Liver (tissue), 9 donors: ENCODE measurements around the gene SIK2. TPM values are rescaled to one million over a fixed set of nuclear protein-coding genes. Genes with fewer than 3 reads are reported as not detected.

Source experiments
- DNase-seq: peaks from one replicate; pipeline ENCODE4 v3.0.0-alpha.2; 2017; ENCODE audit warnings: low spot score
- H3K27ac ChIP-seq, 2 donors: one replicate each; pipeline ENCODE4 v1.7.0; 2013; ENCODE audit warnings: inconsistent platforms in 2 of 2, low read length in 2 of 2, control low read depth in 1 of 2, low read depth in 1 of 2, mild to moderate bottlenecking in 1 of 2
- H3K27me3 ChIP-seq, 4 donors: one replicate each; pipeline versions ENCODE4 v1.6.1 to v1.7.0; 2013; ENCODE audit warnings: low read length in 3 of 4, inconsistent platforms in 1 of 4, mild to moderate bottlenecking in 1 of 4, moderate library complexity in 1 of 4; ENCODE audit not compliant: control insufficient read depth in 4 of 4, insufficient read depth in 4 of 4
- H3K36me3 ChIP-seq, 4 donors: one replicate each; pipeline versions ENCODE4 v1.6.1 to v1.7.0; 2013; ENCODE audit warnings: low read length in 3 of 4, mild to moderate bottlenecking in 3 of 4, low read depth in 1 of 4, moderate library complexity in 1 of 4; ENCODE audit not compliant: control insufficient read depth in 4 of 4, insufficient read depth in 3 of 4
- H3K4me1 ChIP-seq, 4 donors: one replicate each; pipeline versions ENCODE4 v1.6.1 to v1.7.0; 2013; ENCODE audit warnings: low read length in 3 of 4, mild to moderate bottlenecking in 3 of 4, moderate library complexity in 1 of 4; ENCODE audit not compliant: control insufficient read depth in 4 of 4, insufficient read depth in 4 of 4
- H3K4me3 ChIP-seq, 3 donors: one replicate each; pipeline versions ENCODE4 v1.6.1 to v1.7.0; 2013; ENCODE audit warnings: low read length in 3 of 3, control low read depth in 1 of 3, low read depth in 1 of 3, mild to moderate bottlenecking in 1 of 3
- H3K9ac ChIP-seq, 2 donors: one replicate each; pipeline ENCODE4 v1.7.0; 2013; ENCODE audit warnings: low read length in 2 of 2, mild to moderate bottlenecking in 2 of 2, moderate library complexity in 2 of 2, control low read depth in 1 of 2, low read depth in 1 of 2
- H3K9me3 ChIP-seq, 4 donors: one replicate each; pipeline versions ENCODE4 v1.6.1 to v1.7.0; 2013; ENCODE audit warnings: low read length in 3 of 4; ENCODE audit not compliant: control insufficient read depth in 4 of 4
- CTCF ChIP-seq: fragments of 150-350 bp; IDR thresholded peaks from 2 replicates; pipeline ENCODE4 v1.5.1; 2017; ENCODE audit warnings: improper control_type of control experiment, low read depth, low read length; ENCODE audit not compliant: missing input control
- EGR1 ChIP-seq, 2 donors: IDR thresholded peaks; 2 replicates each; pipeline ENCODE4 v1.6.1; 2016 to 2018; ENCODE audit warnings: antibody characterized with exemption in 2 of 2, low read depth in 2 of 2
- FOXA1 ChIP-seq: IDR thresholded peaks from 2 replicates; pipeline ENCODE4 v1.6.1; 2016; ENCODE audit warnings: antibody characterized with exemption
- FOXA2 ChIP-seq: IDR thresholded peaks from 2 replicates; pipeline ENCODE4 v1.6.1; 2016; ENCODE audit warnings: antibody characterized with exemption
- GABPA ChIP-seq, 2 donors: IDR thresholded peaks in 1 of 2; conservative IDR thresholded peaks in 1 of 2; 2 replicates each; pipeline ENCODE4 v1.6.1; 2016; ENCODE audit warnings: antibody characterized with exemption in 2 of 2, mild to moderate bottlenecking in 1 of 2, moderate library complexity in 1 of 2
- HNF4A ChIP-seq, 2 donors: conservative IDR thresholded peaks; 2 replicates each; pipeline ENCODE4 v1.6.1; 2016; ENCODE audit warnings: antibody characterized with exemption in 2 of 2, mild to moderate bottlenecking in 2 of 2
- HNF4G ChIP-seq: IDR thresholded peaks from 2 replicates; pipeline ENCODE4 v1.6.1; 2016; ENCODE audit warnings: antibody characterized with exemption
- JUND ChIP-seq, 2 donors: IDR thresholded peaks; 2 replicates each; pipeline ENCODE4 v1.6.1; 2016; ENCODE audit warnings: antibody characterized with exemption in 2 of 2
- MAX ChIP-seq: IDR thresholded peaks from 2 replicates; pipeline ENCODE4 v1.6.1; 2016; ENCODE audit warnings: antibody characterized with exemption
- NR2F2 ChIP-seq: IDR thresholded peaks from 2 replicates; pipeline ENCODE4 v1.6.1; 2016; ENCODE audit warnings: antibody characterized with exemption
- RAD21 ChIP-seq, 2 donors: IDR thresholded peaks; 2 replicates each; pipeline ENCODE4 v1.6.1; 2016; ENCODE audit warnings: antibody characterized with exemption in 2 of 2, mild to moderate bottlenecking in 2 of 2
- REST ChIP-seq: IDR thresholded peaks from 2 replicates; pipeline ENCODE4 v1.6.1; 2016; ENCODE audit warnings: antibody characterized with exemption, mild to moderate bottlenecking
- RXRA ChIP-seq, 2 donors: IDR thresholded peaks; 2 replicates each; pipeline ENCODE4 v1.6.1; 2017 to 2018; ENCODE audit warnings: antibody characterized with exemption in 2 of 2, mild to moderate bottlenecking in 1 of 2
- SP1 ChIP-seq: IDR thresholded peaks from 2 replicates; pipeline ENCODE4 v1.6.1; 2018; ENCODE audit warnings: antibody characterized with exemption, mild to moderate bottlenecking
- TAF1 ChIP-seq: conservative IDR thresholded peaks from 2 replicates; pipeline ENCODE4 v1.6.1; 2016; ENCODE audit warnings: antibody characterized with exemption, mild to moderate bottlenecking
- YY1 ChIP-seq: IDR thresholded peaks from 2 replicates; pipeline ENCODE4 v1.6.1; 2016; ENCODE audit warnings: antibody characterized with exemption, mild to moderate bottlenecking
- ZBTB33 ChIP-seq: IDR thresholded peaks from 2 replicates; pipeline ENCODE4 v1.6.1; 2016; ENCODE audit warnings: antibody characterized with exemption
- WGBS: extraction: QIAGEN DNeasy Blood & Tissue Kit; methylation state at CpG from one replicate; pipeline ENCODE4 v1.1.7; 2013; 5-methylcytosine and 5-hydroxymethylcytosine counted together
- polyA plus RNA-seq, 2 donors: library from polyadenylated mRNA; stranded (reverse) in 1 of 2; unstranded in 1 of 2; fragments of 200-250 nt in 1 of 2; fragments of >200 nt in 1 of 2; fragmentation: Nextera tagmentation in 1 of 2; extraction: Ambion mirVana in 1 of 2; gene quantifications; one replicate each; pipeline versions ENCODE4 v1.2.1 to v1.2.3, GENCODE V29; 2013 to 2015
- total RNA-seq, 2 donors: library from RNA; depleted of rRNA; stranded (reverse); fragments of >200 nt; gene quantifications; one replicate each; pipeline ENCODE4 v1.2.3, GENCODE V29; 2014
- donor health status: healthy.
- donor health status: healthy.
- donor health status: healthy.
- donor health status: healthy.
- donor health status: healthy.

Gene SIK2
- total and polyA plus RNA-seq, 4 donors, result 6.5 to 15.0 (median 9.3) TPM

GRCh38 chr11:111559800-111560464 is 42.3 kb upstream of the SIK2 start:
- H3K27ac ChIP-seq, result no peak overlapping the region

GRCh38 chr11:111560800-111561199 is 41.4 kb upstream of the SIK2 start:
- Histone ChIP-seq H3K9me3 (peaks cover 0 to 2% (median 0%) of the 10 kb centered on the region in 4 donors), H3K4me3 (no peak overlapping the region), H3K27ac (no peak overlapping the region), H3K27me3 (no peaks in the 10 kb centered on the region), H3K4me1 (no peaks in the 10 kb centered on the region), H3K36me3 (no peaks in the 10 kb centered on the region), H3K9ac (no peak overlapping the region)
- DNase-seq, result no peak
- no peak for TF ChIP-seq SP1
- TF ChIP-seq FOXA1, result no peak
- TF ChIP-seq HNF4A (conservative IDR thresholded peaks at IDR 0.05), result no peak
- no peak for TF ChIP-seq TAF1
- no peak for TF ChIP-seq JUND (IDR thresholded peaks at IDR 0.05)
- no peak for TF ChIP-seq FOXA2
- TF ChIP-seq GABPA (IDR thresholded peaks at IDR 0.05 in 1 of 2, conservative IDR thresholded peaks at IDR 0.05 in 1 of 2), result no peak
- TF ChIP-seq YY1, result no peak
- TF ChIP-seq ZBTB33, result no peak
- WGBS, result 86% methylated on average over 3 of the region's 3 CpGs

More at GRCh38 chr11:111559800-111560464, 42.3 kb upstream of the SIK2 start:
- no peak for DNase-seq
- H3K9ac ChIP-seq, result no peak overlapping the region
- 89% methylated on average over 11 of the region's 11 CpGs for WGBS
- no peak overlapping the region for H3K4me3 ChIP-seq
- H3K9me3 ChIP-seq, result peaks cover 0 to 2% (median 0%) of the 10 kb centered on the region in 4 donors
- no peaks in the 10 kb centered on the region for H3K36me3 ChIP-seq
- no peaks in the 10 kb centered on the region for H3K4me1 ChIP-seq
- H3K27me3 ChIP-seq, result no peaks in the 10 kb centered on the region
- no peak for TF ChIP-seq CTCF
- no peak for TF ChIP-seq RAD21 (IDR thresholded peaks at IDR 0.05)

- 91% methylated on average over 3 of the region's 3 CpGs for WGBS
- no peaks in the 10 kb centered on the region for H3K36me3 ChIP-seq
- H3K27ac ChIP-seq, result no peak overlapping the region
- H3K9me3 ChIP-seq, result no peaks in the 10 kb centered on the region
- H3K4me1 ChIP-seq, result no peaks in the 10 kb centered on the region
- no peak overlapping the region for H3K4me3 ChIP-seq
- no peaks in the 10 kb centered on the region for H3K27me3 ChIP-seq
- DNase-seq, result no peak
- no peak for TF ChIP-seq FOXA1
- no peak for TF ChIP-seq HNF4A (conservative IDR thresholded peaks at IDR 0.05)
- no peak for TF ChIP-seq MAX
- TF ChIP-seq NR2F2, result no peak
- no peak for TF ChIP-seq EGR1 (IDR thresholded peaks at IDR 0.05; ENCODE audit: low read depth in 2 of 2)
- no peak for TF ChIP-seq HNF4G
- no peak for TF ChIP-seq YY1
- TF ChIP-seq RXRA (IDR thresholded peaks at IDR 0.05), result no peak
- no peak for TF ChIP-seq REST
- H3K9ac ChIP-seq, result no peak overlapping the region
These were observed 40.9 kb upstream of the SIK2 start for GRCh38 chr11:111561306-111561705.
